ENCODE results near the gene ATG4B. TPM values are rescaled to one million over a fixed set of nuclear protein-coding genes. Genes with fewer than 3 reads are reported as not detected.

ATG4B gene
- total and polyA plus RNA-seq, 9 of the 15 experiments (the other 6 are each of a cell fraction or from before 2014, with no cell fraction given): 5.9 to 58.8 (median 35.6) TPM

DNA sequence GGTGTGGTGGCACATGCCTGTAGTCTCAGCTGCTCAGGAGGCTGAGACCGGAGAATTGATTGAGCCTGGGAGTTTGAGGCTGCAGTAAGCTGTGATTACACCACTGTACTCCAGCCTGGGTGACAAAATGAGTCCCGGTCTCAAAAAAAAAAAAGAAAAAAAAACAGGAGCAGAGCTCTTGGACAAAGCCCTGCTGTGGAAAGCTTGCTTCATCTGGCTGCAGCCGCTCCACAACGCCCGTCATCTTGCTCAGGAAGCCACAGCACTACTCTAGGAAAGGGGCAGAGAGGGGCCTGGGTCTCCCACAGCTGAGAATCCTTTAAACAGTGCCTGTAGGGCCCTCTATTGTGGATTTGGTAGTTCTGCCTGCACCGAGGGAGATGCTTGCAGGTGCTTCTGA lies 11.0 kb downstream of the ATG4B start (continued):
- TF ChIP-seq TEAD1 (CRISPR knock-in tag; IDR thresholded peaks at IDR 0.05) (no peak), POLR2H (tag; IDR thresholded peaks at IDR 0.05; ENCODE audit: low read depth) (no peak), U2AF1 (optimal IDR thresholded peaks at IDR 0.05; ENCODE audit: low read depth, low read length) (no peak), EP300 (IDR thresholded peaks at IDR 0.05; ENCODE audit: low read length) (no peak), NR1H2 (CRISPR knock-in tag; IDR thresholded peaks at IDR 0.05) (no peak)
- TF ChIP-seq, protein P1, sequence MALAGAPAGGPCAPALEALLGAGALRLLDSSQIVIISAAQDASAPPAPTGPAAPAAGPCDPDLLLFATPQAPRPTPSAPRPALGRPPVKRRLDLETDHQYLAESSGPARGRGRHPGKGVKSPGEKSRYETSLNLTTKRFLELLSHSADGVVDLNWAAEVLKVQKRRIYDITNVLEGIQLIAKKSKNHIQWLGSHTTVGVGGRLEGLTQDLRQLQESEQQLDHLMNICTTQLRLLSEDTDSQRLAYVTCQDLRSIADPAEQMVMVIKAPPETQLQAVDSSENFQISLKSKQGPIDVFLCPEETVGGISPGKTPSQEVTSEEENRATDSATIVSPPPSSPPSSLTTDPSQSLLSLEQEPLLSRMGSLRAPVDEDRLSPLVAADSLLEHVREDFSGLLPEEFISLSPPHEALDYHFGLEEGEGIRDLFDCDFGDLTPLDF (CRISPR knock-in tag; IDR thresholded peaks at IDR 0.05): no peak

- H4K20me1 ChIP-seq (replicated peaks; ENCODE audit: control insufficient read depth, insufficient read depth, low read length): peaks cover 3% of the 10 kb centered on the region; the same call in 1 of the 2 replicates
- in situ Hi-C loops (cut with MboI) (no loop called here), intact Hi-C loops (cut with micrococcal nuclease) (no loop called here)
- WGBS (ENCODE audit: insufficient coverage, low coverage, missing lambda C conversion rate): 92% methylated on average over 4 of the region's 4 CpGs
- H2AFZ ChIP-seq (ENCODE audit: low read depth, low read length): no peak overlapping the region
- TF ChIP-seq CREB1 (IDR thresholded peaks at IDR 0.05): no peak
- TF ChIP-seq CREB1 (CRISPR knock-in tag; IDR thresholded peaks at IDR 0.05): no peak
- no peak for TF ChIP-seq HNRNPUL1 (IDR thresholded peaks at IDR 0.05; ENCODE audit: low read length)
- no peak for TF ChIP-seq ZSCAN32 (CRISPR knock-in tag; IDR thresholded peaks at IDR 0.05)
- TF ChIP-seq TBP (optimal IDR thresholded peaks at IDR 0.05; ENCODE audit: low read depth, low read length): no peak
- no peak for TF ChIP-seq MEF2A (IDR thresholded peaks at IDR 0.05; ENCODE audit: control insufficient read depth, low read depth, low read length)
- H3K9me3 ChIP-seq (replicated peaks; ENCODE audit: control insufficient read depth, insufficient read depth, low read depth, low read length): no peaks in the 10 kb centered on the region
- CTCF ChIA-PET (ENCODE audit: low intra/inter-chr PET ratio): interaction anchor here (0.7 kb wide), 1 partner anchor 361 kb away, joined by 3 read pairs; no protein-coding TSS in a partner anchor
- H3K4me2 ChIP-seq (ENCODE audit: insufficient read depth, low read length): no peak overlapping the region
- H3K27me3 ChIP-seq (ENCODE audit: control insufficient read depth in 2 of 2, insufficient read depth in 2 of 2, low read length in 2 of 2): no peaks in the 10 kb centered on the region
- no peak overlapping the region for H3K27ac ChIP-seq (ENCODE audit: extremely low read depth, low read depth, low read length)
- H3K9me1 ChIP-seq (ENCODE audit: control insufficient read depth, insufficient read depth, low read length): no peaks in the 10 kb centered on the region
- H3K4me1 ChIP-seq (replicated peaks in 1 of 2; ENCODE audit: control insufficient read depth in 2 of 2, insufficient read depth in 2 of 2, low read length in 2 of 2): peaks cover 0 to 3% of the 10 kb centered on the region in 2 experiments; a peak in 2 of 5 replicates
- H3K4me3 ChIP-seq: no peak overlapping the region
- no TSS peak for BruUV-seq (replicated peaks)
- DNase-seq (ENCODE audit: extremely low read depth in 1 of 4, low spot score in 3 of 4) (no peak), FAIRE-seq (no peak), ATAC-seq (no peak)
- H3K9ac ChIP-seq (ENCODE audit: insufficient read depth in 1 of 2, low read depth in 2 of 2, low read length in 2 of 2): no peak overlapping the region
- peaks cover 30% of the 10 kb centered on the region for H3K79me2 ChIP-seq (ENCODE audit: control insufficient read depth, insufficient read depth, low read length)
- POLR2A ChIA-PET: interaction anchor here (1.1 kb wide), 1 partner anchor 11 kb away, joined by 5 read pairs; no protein-coding TSS in a partner anchor
- H3K36me3 ChIP-seq (ENCODE audit: control insufficient read depth, insufficient read depth, low read length): peaks cover 35% of the 10 kb centered on the region; the same call in 1 of the 3 replicates
Observed at GRCh38 chr2:241649404-241649803, 11.9 kb downstream of the ATG4B start.
